DND-41 (cell line): ENCODE data around the gene ITIH1.

ENCODE experiments used
- ATAC-seq: fragments of 200-7000 bp; cut with Tn5 transposase; 3 replicates; pipeline ENCODE4 v1.9.1; 2021; ENCODE audit warnings: low read depth; ENCODE audit not compliant: insufficient read depth
- DNase-seq: peaks from one replicate; pipeline ENCODE4 v3.0.0-alpha.2; 2020
- H2AFZ ChIP-seq: 2 replicates; pipeline ENCODE4 v1.6.0; 2012; ENCODE audit warnings: low read depth, low read length
- H3K27ac ChIP-seq: 2 replicates; pipeline ENCODE4 v1.5.1; 2012; ENCODE audit warnings: low read length, inconsistent platforms
- H3K27me3 ChIP-seq: fragments of 200-600 bp; sonication (generic); 2 replicates; pipeline ENCODE4 v1.6.0; 2012; ENCODE audit warnings: low read length, mild to moderate bottlenecking, inconsistent platforms; ENCODE audit not compliant: insufficient read depth, poor library complexity
- H3K36me3 ChIP-seq: 2 replicates; pipeline ENCODE4 v1.5.1; 2012; ENCODE audit warnings: low read length, inconsistent platforms; ENCODE audit not compliant: insufficient read depth
- H3K4me1 ChIP-seq: 2 replicates; pipeline ENCODE4 v1.5.1; 2012; ENCODE audit warnings: mild to moderate bottlenecking, low read length; ENCODE audit not compliant: insufficient read depth
- H3K4me2 ChIP-seq: 2 replicates; pipeline ENCODE4 v1.6.0; 2012; ENCODE audit warnings: mild to moderate bottlenecking, moderate library complexity, low read length, inconsistent platforms; ENCODE audit not compliant: insufficient read depth
- H3K4me3 ChIP-seq, 2 experiments: fragments of 200-600 bp in 1 of 2; shearing (Covaris generic) in 1 of 2; 2 replicates each; pipeline ENCODE4 v1.5.1; 2012 to 2016; ENCODE audit warnings: inconsistent platforms in 2 of 2, low read length in 2 of 2, mild to moderate bottlenecking in 2 of 2, low read depth in 1 of 2, moderate library complexity in 1 of 2
- H3K79me2 ChIP-seq: 2 replicates; pipeline ENCODE4 v1.6.0; 2012; ENCODE audit warnings: low read length, inconsistent platforms; ENCODE audit not compliant: insufficient read depth
- H3K9ac ChIP-seq: 2 replicates; pipeline ENCODE4 v1.6.0; 2012; ENCODE audit warnings: low read depth, mild to moderate bottlenecking, inconsistent platforms, low read length, moderate library complexity
- H3K9me3 ChIP-seq: 2 replicates; pipeline ENCODE4 v1.5.1; 2012; ENCODE audit warnings: low read length, moderate library complexity, mild to moderate bottlenecking, inconsistent platforms; ENCODE audit not compliant: insufficient read depth, severe bottlenecking
- H4K20me1 ChIP-seq: 2 replicates; pipeline ENCODE4 v1.6.0; 2012; ENCODE audit warnings: low read length; ENCODE audit not compliant: insufficient read depth
- CTCF ChIP-seq: IDR thresholded peaks from 2 replicates; pipeline ENCODE4 v1.5.1; 2012; ENCODE audit warnings: borderline replicate concordance, low read length, moderate library complexity, mild to moderate bottlenecking; ENCODE audit not compliant: poor library complexity, severe bottlenecking; ENCODE audit errors: extremely low read depth
- EZH2 ChIP-seq: IDR thresholded peaks from 3 replicates; pipeline ENCODE4 v1.6.1; 2012; ENCODE audit warnings: borderline replicate concordance, low read depth, mild to moderate bottlenecking, moderate library complexity, low read length, inconsistent platforms; ENCODE audit not compliant: severe bottlenecking

ITIH1 gene

GRCh38 chr3:52793702-52794611 is 16.6 kb downstream of the ITIH1 start:
- ATAC-seq: no peak
- H3K9me3 ChIP-seq: no peaks in the 10 kb centered on the region
- H3K4me1 ChIP-seq: no peaks in the 10 kb centered on the region
- H3K36me3 ChIP-seq: no peaks in the 10 kb centered on the region
- TF ChIP-seq EZH2 (no peak), CTCF (no peak)
- H4K20me1 ChIP-seq: no peaks in the 10 kb centered on the region
- H3K27me3 ChIP-seq: no peaks in the 10 kb centered on the region
- no peak overlapping the region for H3K9ac ChIP-seq
- no peak overlapping the region for H3K4me3 ChIP-seq
- H3K4me2 ChIP-seq: no peak overlapping the region
- DNase-seq: no peak
- no peak overlapping the region; the same call in 1 of the 2 replicates for H2AFZ ChIP-seq
- no peaks in the 10 kb centered on the region for H3K79me2 ChIP-seq
- H3K27ac ChIP-seq: no peak overlapping the region

GRCh38 chr3:52794612-52795099 is 17.3 kb downstream of the ITIH1 start, which contains the start of gene ITIH3:
ITIH3 (plus strand) TSS chr3:52794796; CDS start chr3:52794804, 8 bp downstream.
- Histone ChIP-seq H3K27ac (no peak within 1 kb of the TSS), H2AFZ (no peak within 1 kb of the TSS; the same call in 1 of the 2 replicates), H3K9me3 (no peaks in the 10 kb centered on the region), H3K36me3 (no peaks in the 10 kb centered on the region), H3K4me3 (no peak within 1 kb of the TSS), H3K4me2 (no peak within 1 kb of the TSS), H3K9ac (no peak within 1 kb of the TSS), H3K27me3 (no peaks in the 10 kb centered on the region), H3K79me2 (no peaks in the 10 kb centered on the region), H3K4me1 (no peaks in the 10 kb centered on the region), H4K20me1 (no peaks in the 10 kb centered on the region)
- no peak for ATAC-seq
- no peak for DNase-seq
- TF ChIP-seq EZH2 (no peak), CTCF (no peak)

- Histone ChIP-seq H3K27me3 (no peaks in the 10 kb centered on the region), H3K4me3 (no peak overlapping the region), H3K9ac (no peak overlapping the region), H3K4me2 (no peak overlapping the region), H3K27ac (no peak overlapping the region), H3K9me3 (no peaks in the 10 kb centered on the region), H3K79me2 (no peaks in the 10 kb centered on the region), H4K20me1 (no peaks in the 10 kb centered on the region), H3K36me3 (no peaks in the 10 kb centered on the region), H3K4me1 (no peaks in the 10 kb centered on the region), H2AFZ (no peak overlapping the region)
- no peak for TF ChIP-seq EZH2
- TF ChIP-seq CTCF: no peak
- ATAC-seq (no peak), DNase-seq (no peak)
Measured at GRCh38 chr3:52795298-52795900, 18.0 kb downstream of the ITIH1 start.
